ENCODE data around the gene ADAD2.
A peak's percentile ranks its signal among the peaks of the same experiment; 100 is the strongest.

Gene ADAD2

DNA sequence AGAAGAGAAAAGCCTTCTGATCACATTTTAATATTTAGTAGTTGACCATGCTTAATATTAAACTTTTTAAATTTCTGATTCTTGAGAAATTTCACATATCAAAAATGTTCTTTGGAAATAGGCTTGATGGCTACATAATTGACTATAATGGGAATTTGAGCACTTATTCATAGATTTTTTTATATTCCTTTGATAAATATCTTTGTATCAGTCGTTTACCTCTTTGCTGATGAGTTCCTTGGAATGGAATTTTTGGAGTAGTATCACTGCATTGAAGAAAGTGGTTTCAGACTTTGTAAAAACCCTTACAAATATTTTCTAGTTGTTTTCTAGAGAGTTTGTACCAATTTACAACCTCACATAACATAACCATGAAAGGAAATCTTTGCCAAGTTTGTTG is 31.2 kb upstream of the ADAD2 start:
- Histone ChIP-seq H3K9me3 (replicated peaks; ENCODE audit: low read length) (no peaks in the 10 kb centered on the region), H3K9ac (ENCODE audit: low read depth, low read length) (no peak overlapping the region), H3K4me1 (ENCODE audit: control insufficient read depth, insufficient read depth, low read length) (no peaks in the 10 kb centered on the region)

GRCh38 chr16:84161037-84161436 is 29.9 kb upstream of the ADAD2 start:
- Histone ChIP-seq H3K27me3 (ENCODE audit: control insufficient read depth, insufficient read depth, low read length) (peaks cover 67% of the 10 kb centered on the region), H3K36me3 (ENCODE audit: insufficient read depth, low read length) (no peaks in the 10 kb centered on the region), H3K4me2 (ENCODE audit: low read length) (no peak overlapping the region), H3K4me3 (ENCODE audit: low read length) (no peak overlapping the region), H3K4me1 (ENCODE audit: control insufficient read depth, insufficient read depth, low read length) (no peaks in the 10 kb centered on the region), H3K9ac (ENCODE audit: low read depth, low read length) (no peak overlapping the region), H3K9me3 (replicated peaks; ENCODE audit: low read length) (no peaks in the 10 kb centered on the region)

More for the DNA sequence above, 31.2 kb upstream of the ADAD2 start:
- no peak overlapping the region for H3K4me2 ChIP-seq (ENCODE audit: low read length)
- no peaks in the 10 kb centered on the region for H3K36me3 ChIP-seq (ENCODE audit: insufficient read depth, low read length)
- H3K27me3 ChIP-seq (ENCODE audit: control insufficient read depth, insufficient read depth, low read length) = peaks cover 61% of the 10 kb centered on the region
- no peak overlapping the region for H3K4me3 ChIP-seq (ENCODE audit: low read length)

- Histone ChIP-seq H3K4me2 (ENCODE audit: low read length) (no peak overlapping the region), H3K9ac (ENCODE audit: low read depth, low read length) (no peak overlapping the region), H3K36me3 (ENCODE audit: insufficient read depth, low read length) (no peaks in the 10 kb centered on the region), H3K27me3 (ENCODE audit: control insufficient read depth, insufficient read depth, low read length) (peaks cover 72% of the 10 kb centered on the region), H3K4me3 (ENCODE audit: low read length) (no peak overlapping the region), H3K4me1 (ENCODE audit: control insufficient read depth, insufficient read depth, low read length) (no peaks in the 10 kb centered on the region), H3K9me3 (replicated peaks; ENCODE audit: low read length) (no peaks in the 10 kb centered on the region)
Measured at GRCh38 chr16:84161801-84162200, 29.2 kb upstream of the ADAD2 start.

DNA sequence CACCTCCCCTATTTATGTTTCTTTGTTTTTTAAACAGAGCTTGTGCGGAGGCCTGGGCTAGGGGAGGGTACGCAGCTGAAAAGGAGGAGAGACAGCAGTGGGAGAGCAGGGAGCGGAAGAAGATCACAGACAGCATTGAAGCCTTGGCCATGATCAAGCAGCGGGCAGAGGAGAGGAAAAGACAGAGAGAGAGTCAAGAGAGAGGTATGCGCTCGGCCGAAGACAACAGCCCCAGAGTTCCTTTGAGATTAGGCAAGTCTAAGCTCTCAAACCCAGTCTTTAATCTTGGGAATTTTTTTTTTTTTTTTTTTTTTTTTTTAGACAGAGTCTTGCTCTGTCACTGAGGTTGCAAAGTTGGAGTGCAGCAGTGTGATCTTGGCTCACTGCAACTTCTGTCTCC is 25.2 kb upstream of the ADAD2 start:
- Histone ChIP-seq H3K9me3 (replicated peaks; ENCODE audit: low read length) (no peaks in the 10 kb centered on the region), H3K4me3 (ENCODE audit: low read length) (no peak overlapping the region), H3K27me3 (ENCODE audit: control insufficient read depth, insufficient read depth, low read length) (peaks cover 54% of the 10 kb centered on the region), H3K9ac (ENCODE audit: low read depth, low read length) (no peak overlapping the region), H3K36me3 (ENCODE audit: insufficient read depth, low read length) (no peaks in the 10 kb centered on the region), H3K4me2 (ENCODE audit: low read length) (no peak overlapping the region), H3K4me1 (ENCODE audit: control insufficient read depth, insufficient read depth, low read length) (no peaks in the 10 kb centered on the region)

- Histone ChIP-seq H3K9me3 (replicated peaks; ENCODE audit: low read length) (no peaks in the 10 kb centered on the region), H3K4me1 (ENCODE audit: control insufficient read depth, insufficient read depth, low read length) (no peaks in the 10 kb centered on the region), H3K4me2 (ENCODE audit: low read length) (no peak overlapping the region), H3K9ac (ENCODE audit: low read depth, low read length) (no peak overlapping the region), H3K27me3 (ENCODE audit: control insufficient read depth, insufficient read depth, low read length) (peaks cover 42% of the 10 kb centered on the region), H3K4me3 (ENCODE audit: low read length) (no peak overlapping the region), H3K36me3 (ENCODE audit: insufficient read depth, low read length) (no peaks in the 10 kb centered on the region)
Measured at GRCh38 chr16:84166796-84167695, 23.9 kb upstream of the ADAD2 start.

DNA sequence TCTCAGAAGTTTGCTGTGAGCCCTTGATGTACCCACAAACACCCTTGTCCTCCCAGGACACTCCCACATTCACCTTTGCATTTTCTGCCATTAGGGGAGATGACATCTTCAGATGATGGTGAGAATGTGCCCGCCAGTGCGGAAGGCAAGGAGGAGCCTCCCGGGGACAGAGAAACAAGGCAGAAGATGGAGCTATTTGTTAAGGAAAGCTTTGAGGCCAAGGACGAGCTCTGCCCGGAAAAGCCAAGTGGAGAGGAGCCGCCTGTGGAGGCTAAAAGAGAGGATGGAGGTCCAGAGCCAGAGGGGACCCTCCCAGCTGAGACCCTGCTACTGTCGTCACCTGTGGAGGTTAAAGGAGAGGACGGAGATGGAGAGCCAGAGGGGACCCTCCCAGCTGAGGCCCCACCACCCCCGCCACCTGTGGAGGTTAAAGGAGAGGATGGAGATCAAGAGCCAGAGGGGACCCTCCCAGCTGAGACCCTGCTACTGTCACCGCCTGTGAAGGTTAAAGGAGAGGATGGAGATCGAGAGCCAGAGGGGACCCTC is 21.1 kb upstream of the ADAD2 start:
- H3K9me3 ChIP-seq (replicated peaks; ENCODE audit: low read length) = no peaks in the 10 kb centered on the region
- no peak overlapping the region for H3K9ac ChIP-seq (ENCODE audit: low read depth, low read length)
- H3K4me1 ChIP-seq (ENCODE audit: control insufficient read depth, insufficient read depth, low read length) = no peaks in the 10 kb centered on the region
- no peak overlapping the region for H3K4me2 ChIP-seq (ENCODE audit: low read length)
- peaks cover 34% of the 10 kb centered on the region for H3K27me3 ChIP-seq (ENCODE audit: control insufficient read depth, insufficient read depth, low read length)
- H3K36me3 ChIP-seq (ENCODE audit: insufficient read depth, low read length) = no peaks in the 10 kb centered on the region
- H3K4me3 ChIP-seq (ENCODE audit: low read length) = no peak overlapping the region

DNA sequence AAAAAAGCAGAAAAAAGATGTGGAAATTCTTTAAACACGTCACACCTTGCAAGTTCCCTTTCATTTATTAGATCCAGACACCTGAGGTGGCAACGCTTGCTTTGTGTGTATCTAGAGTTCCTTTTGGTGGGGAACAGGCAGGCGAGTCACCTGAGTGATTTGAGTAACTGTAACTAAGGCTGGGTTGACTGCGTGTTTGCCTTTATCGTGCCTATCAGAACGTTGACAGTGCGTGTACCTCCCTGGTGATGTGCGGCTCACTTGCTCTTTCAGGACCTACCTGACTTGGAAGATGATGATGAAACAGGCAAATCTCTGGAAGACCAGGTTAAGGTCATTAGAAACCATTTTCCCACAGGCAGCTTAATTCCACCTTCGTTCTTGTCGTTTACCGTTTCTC is 16.6 kb upstream of the ADAD2 start:
- H3K9me3 ChIP-seq (replicated peaks; ENCODE audit: low read length) = no peaks in the 10 kb centered on the region
- no peak overlapping the region for H3K9ac ChIP-seq (ENCODE audit: low read depth, low read length)
- peaks cover 32% of the 10 kb centered on the region for H3K4me1 ChIP-seq (ENCODE audit: control insufficient read depth, insufficient read depth, low read length)
- H3K4me2 ChIP-seq (ENCODE audit: low read length) = no peak overlapping the region
- peaks cover 8% of the 10 kb centered on the region for H3K36me3 ChIP-seq (ENCODE audit: insufficient read depth, low read length)
- no peak overlapping the region for H3K4me3 ChIP-seq (ENCODE audit: low read length)
- H3K27me3 ChIP-seq (ENCODE audit: control insufficient read depth, insufficient read depth, low read length) = peaks cover 6% of the 10 kb centered on the region

- no peak overlapping the region for H3K4me2 ChIP-seq (ENCODE audit: low read length)
- peaks cover 6% of the 10 kb centered on the region for H3K27me3 ChIP-seq (ENCODE audit: control insufficient read depth, insufficient read depth, low read length)
- no peaks in the 10 kb centered on the region for H3K9me3 ChIP-seq (replicated peaks; ENCODE audit: low read length)
- H3K36me3 ChIP-seq (ENCODE audit: insufficient read depth, low read length) = peaks cover 18% of the 10 kb centered on the region
- no peak overlapping the region for H3K4me3 ChIP-seq (ENCODE audit: low read length)
- H3K9ac ChIP-seq (ENCODE audit: low read depth, low read length) = no peak overlapping the region
- H3K4me1 ChIP-seq (ENCODE audit: control insufficient read depth, insufficient read depth, low read length) = peaks cover 32% of the 10 kb centered on the region
Measured at GRCh38 chr16:84175350-84176081, 15.4 kb upstream of the ADAD2 start.

DNA sequence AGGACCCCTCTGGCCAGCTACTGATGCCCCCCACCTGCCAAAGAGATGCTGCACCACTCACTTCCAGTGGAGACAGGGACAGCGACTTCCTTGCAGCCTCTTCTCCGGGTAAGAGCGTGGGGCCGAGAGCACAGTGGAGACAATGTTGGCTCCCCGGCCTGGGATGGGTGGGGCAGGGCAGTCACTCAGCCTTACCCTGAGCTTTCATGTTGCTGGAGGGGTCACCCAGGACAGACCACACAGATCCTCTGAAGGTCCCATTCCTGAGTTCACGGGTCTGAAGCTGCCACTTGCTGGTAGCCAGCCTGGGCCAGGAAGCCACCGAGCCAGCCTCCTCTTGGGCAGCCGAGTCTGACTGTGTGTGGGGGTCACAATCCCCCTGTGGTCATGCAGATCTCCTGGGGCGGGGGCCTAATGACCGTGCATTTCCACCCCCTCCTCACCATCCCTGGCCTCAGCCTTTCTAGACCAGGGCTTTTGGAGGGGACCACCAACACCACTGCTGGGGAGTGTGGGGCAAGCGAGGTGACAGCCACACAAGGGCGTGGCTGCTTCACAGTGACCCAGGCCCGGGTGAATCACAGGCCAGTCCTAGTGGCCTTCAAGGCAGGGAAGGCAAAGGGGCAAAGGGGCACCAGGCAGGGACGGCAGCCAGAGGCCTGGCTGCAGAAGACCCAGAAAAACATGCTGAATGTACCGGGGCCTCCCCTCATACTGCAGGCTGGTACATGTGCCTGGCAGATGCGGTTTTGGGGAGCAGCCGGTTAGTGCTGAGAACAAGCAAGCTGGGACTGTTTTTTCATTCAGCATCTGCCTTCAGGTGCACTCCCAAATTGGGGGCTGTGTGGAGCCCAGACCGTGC is 14.5 kb upstream of the ADAD2 start:
- H3K9ac ChIP-seq (ENCODE audit: low read depth, low read length) = peak overlapping the region; percentile 34
- peak overlapping the region; percentile 35 for H3K4me3 ChIP-seq (ENCODE audit: low read length)

GRCh38 chr16:84177741-84178073 is 13.2 kb upstream of the ADAD2 start:
- Histone ChIP-seq H3K4me3 (ENCODE audit: low read length) (no peak overlapping the region), H3K9ac (ENCODE audit: low read depth, low read length) (peak overlapping the region; percentile 54), H3K36me3 (ENCODE audit: insufficient read depth, low read length) (peaks cover 38% of the 10 kb centered on the region), H3K4me2 (ENCODE audit: low read length) (peak overlapping the region; percentile 56), H3K9me3 (replicated peaks; ENCODE audit: low read length) (no peaks in the 10 kb centered on the region), H3K4me1 (ENCODE audit: control insufficient read depth, insufficient read depth, low read length) (peaks cover 32% of the 10 kb centered on the region), H3K27me3 (ENCODE audit: control insufficient read depth, insufficient read depth, low read length) (peaks cover 4% of the 10 kb centered on the region)

More for the DNA sequence above, 14.5 kb upstream of the ADAD2 start:
- Histone ChIP-seq H3K27me3 (ENCODE audit: control insufficient read depth, insufficient read depth, low read length) (peaks cover 6% of the 10 kb centered on the region), H3K9me3 (replicated peaks; ENCODE audit: low read length) (no peaks in the 10 kb centered on the region), H3K4me1 (ENCODE audit: control insufficient read depth, insufficient read depth, low read length) (peaks cover 32% of the 10 kb centered on the region), H3K36me3 (ENCODE audit: insufficient read depth, low read length) (peaks cover 25% of the 10 kb centered on the region), H3K4me2 (ENCODE audit: low read length) (peak overlapping the region; percentile 56)

All from skeletal muscle satellite cell (primary cell).